GM10266 (cell line): ENCODE data around the gene WDR74.
"Not testable (repeated sequence)": the region's sequence is repeated elsewhere in the genome, so short reads cannot be mapped to it uniquely, and the experiment has no call there.

Source experiments
- DNase-seq: peaks from one replicate; pipeline ENCODE4 v3.0.0; 2012; ENCODE audit errors: extremely low spot score
- TF ChIP-seq, protein P1 (sequence below): IDR thresholded peaks from 2 replicates; pipeline ENCODE4 v1.5.1; 2012; ENCODE audit warnings: mild to moderate bottlenecking, low read depth; ENCODE audit not compliant: control insufficient read depth, insufficient read depth; ENCODE audit errors: missing control alignments

The WDR74 gene

DNA sequence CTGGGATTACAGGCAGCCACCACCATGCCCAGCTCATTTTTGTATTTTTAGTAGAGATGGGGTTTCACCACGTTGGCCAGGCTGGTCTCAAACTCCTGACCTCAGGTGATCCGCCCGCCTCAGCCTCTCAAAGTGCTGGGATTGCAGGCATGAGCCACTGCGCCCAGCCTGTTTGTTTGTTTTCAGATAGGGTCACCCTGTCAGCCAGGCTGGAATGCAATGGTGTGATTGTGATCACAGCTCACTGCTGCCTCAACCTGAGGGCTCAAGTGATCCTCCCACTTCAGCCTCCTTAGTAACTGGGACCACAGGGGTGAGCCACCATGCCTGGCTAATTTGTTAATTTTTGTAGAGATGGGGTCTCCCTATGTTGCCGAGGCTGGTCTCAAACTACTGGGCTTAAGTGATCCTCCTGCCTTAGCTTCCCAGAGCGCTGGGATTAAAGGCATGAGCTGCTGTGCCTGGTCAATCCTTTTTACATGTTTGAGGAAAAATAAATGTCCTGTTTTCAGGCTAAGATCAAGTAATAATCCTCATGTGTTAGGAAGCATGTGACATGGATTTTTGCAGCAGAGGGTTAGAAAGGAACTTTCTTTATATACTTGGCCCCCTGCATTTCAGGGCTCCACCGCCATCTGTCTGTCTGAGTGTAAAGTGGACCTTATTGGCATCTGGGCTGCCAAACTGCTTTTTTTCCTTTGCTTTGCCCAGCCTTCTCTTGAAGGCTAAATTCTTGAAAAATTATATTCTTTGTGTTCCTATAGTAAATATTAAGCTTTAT lies 36.5 kb upstream of the WDR74 start:
- no peak for DNase-seq
- TF ChIP-seq, protein P1, sequence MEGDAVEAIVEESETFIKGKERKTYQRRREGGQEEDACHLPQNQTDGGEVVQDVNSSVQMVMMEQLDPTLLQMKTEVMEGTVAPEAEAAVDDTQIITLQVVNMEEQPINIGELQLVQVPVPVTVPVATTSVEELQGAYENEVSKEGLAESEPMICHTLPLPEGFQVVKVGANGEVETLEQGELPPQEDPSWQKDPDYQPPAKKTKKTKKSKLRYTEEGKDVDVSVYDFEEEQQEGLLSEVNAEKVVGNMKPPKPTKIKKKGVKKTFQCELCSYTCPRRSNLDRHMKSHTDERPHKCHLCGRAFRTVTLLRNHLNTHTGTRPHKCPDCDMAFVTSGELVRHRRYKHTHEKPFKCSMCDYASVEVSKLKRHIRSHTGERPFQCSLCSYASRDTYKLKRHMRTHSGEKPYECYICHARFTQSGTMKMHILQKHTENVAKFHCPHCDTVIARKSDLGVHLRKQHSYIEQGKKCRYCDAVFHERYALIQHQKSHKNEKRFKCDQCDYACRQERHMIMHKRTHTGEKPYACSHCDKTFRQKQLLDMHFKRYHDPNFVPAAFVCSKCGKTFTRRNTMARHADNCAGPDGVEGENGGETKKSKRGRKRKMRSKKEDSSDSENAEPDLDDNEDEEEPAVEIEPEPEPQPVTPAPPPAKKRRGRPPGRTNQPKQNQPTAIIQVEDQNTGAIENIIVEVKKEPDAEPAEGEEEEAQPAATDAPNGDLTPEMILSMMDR, result no peak

DNA sequence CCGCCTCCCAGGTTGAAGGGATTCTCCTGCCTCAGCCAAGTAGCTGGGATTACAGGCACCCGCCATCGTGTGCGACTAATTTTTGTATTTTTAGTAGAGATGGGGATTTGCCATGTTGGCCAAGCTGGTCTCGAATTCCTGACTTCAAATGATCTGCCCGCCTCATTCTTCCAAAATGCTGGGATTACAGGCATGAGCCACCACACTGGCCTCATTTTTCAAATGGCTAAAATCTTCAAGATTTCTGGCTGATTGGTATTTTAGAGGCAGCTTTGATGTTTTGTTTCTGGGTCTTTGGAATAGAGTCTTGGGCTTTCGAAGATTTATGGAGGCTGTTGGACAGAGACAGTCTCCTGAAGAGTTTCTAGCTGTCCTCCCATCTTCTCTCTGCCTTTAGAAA lies 35.5 kb upstream of the WDR74 start:
- TF ChIP-seq, protein P1, result no peak

DNA sequence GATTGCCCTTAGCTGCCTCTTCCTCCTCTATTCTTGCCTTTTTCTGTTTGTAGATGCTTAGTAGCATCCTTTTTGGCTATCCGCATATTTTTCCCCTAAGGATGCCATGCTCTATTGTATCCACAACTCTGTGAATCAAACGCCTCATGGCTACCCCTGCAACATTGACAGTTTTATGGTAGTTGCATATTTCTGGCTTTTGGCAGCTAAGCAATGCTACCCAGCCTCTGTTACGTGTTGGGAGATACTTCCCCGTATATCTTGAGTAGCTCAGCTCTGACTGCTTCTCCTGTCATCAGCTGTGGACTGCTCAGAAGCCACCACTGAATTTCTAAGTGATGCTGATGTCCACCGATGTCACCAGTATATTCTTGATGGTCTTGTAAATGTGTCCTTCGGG lies 26.2 kb upstream of the WDR74 start:
- TF ChIP-seq, protein P1, result no peak
- no peak for DNase-seq

More for the DNA sequence above, 35.5 kb upstream of the WDR74 start:
- DNase-seq, result no peak

DNA sequence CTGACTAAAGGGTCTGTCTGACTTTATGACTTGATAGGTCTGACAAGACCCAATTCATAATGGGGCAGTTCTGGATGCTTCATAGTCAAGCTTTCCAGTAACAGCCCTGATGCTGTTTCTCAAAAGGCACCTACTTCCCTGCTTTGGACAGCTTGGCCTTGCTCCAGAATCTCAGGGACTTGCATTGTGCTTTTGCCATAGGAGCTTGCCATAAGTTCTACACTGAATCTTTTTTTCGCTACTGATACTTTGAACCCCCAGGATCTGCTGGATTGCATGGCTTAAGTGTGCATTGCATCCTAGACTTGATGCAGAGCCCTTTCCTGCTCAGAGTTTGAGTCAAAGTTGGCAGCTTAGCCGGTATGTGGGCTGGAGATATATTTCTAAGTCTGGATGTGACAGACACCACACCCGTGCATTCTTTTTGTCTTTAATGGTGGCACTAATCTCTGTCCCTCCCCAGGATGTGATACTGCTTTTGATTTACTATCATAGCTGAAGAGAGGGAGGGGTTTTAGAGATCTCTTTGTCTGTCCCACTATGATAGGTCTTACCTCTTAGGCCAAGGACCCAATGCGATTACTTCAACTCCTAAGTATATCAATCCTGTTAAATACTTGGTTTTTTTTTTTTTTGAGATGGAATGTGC lies 24.4 kb upstream of the WDR74 start:
- DNase-seq, result no peak
- TF ChIP-seq, protein P1, result no peak

DNA sequence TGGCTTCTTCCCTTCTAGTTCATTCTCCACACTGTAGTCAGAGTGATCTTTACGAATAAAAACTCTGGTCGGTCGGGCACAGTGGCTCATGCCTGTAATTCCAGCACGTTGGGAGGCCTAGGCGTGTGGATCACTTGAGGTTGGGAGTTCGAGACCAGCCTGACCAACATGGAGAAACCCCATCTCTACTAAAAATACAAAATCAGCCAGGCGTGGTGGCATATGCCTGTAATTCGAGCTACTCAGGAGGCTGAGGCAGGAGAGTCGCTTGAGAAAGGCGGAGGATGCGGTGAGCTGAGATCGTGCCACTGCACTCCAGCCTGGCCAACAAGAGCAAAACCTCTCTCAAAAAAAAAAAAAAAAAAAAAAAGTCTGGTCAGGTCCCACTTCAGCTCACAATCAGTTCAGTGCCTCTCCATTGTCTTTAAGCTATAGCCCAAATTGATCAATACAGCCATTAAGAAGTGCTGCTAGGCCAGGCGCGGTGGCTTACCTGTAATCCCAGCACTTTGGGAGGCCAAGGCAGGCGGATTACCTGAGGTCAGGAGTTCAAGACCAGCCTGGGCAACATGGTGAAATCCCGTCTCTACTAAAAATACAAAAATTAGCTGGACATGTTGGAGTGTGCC lies 22.3 kb upstream of the WDR74 start:
- not testable (repeated sequence) for DNase-seq

DNA sequence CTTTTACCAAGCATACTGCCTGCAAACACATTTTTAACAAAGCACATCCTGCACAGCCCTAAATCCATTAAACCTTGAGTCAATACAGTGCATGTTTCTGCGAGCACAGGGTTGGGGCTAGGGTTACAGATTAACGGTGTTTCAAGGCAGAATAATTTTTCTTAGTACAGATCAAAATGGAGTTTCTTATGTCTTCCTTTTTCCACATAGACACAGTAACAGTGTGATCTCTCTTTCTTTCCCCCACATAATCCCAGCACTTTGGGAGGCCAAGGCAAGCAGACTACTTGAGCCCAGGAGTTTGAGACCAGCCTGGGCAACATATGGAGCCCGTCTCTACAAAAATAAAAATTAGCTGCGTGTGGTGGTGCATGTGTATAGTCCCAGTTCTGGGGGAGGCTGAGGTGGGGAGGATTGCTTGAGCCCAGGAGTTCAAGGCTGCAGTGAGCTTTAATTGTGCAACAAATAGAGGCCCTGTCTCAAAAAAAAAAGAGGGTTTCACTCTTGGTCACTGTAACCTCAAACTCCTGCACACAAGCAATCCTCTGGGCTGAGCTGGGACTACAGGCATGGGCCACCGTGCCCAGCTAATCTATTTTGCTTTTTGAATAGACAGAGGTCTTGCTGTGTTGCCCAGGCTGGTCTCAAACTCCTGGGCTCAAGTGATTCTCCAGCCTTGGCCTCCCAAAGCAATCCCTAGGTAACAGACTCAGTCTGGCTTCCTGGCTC lies 21.6 kb upstream of the WDR74 start:
- TF ChIP-seq, protein P1, result no peak
- no peak for DNase-seq

DNA sequence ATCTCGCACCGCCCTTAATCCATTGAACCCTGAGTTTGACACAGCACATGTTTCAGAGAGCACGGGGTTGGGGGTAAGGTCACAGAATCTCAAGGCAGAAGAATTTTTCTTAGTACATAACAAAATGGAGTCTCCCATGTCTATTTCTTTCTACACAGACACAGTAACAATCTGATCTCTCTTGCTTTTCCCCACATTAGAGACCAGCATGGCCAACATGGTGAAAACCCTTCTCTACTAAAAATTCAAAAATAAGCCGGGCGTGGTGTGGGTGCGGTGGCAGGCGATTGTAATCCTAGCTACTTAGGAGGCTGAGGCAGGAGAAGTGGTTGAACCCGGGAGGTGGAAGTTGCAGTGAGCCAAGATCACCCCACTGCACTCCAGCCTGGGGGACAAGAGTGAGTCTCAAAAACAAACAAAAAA lies 19.9 kb upstream of the WDR74 start:
- not testable (repeated sequence) for DNase-seq

DNA sequence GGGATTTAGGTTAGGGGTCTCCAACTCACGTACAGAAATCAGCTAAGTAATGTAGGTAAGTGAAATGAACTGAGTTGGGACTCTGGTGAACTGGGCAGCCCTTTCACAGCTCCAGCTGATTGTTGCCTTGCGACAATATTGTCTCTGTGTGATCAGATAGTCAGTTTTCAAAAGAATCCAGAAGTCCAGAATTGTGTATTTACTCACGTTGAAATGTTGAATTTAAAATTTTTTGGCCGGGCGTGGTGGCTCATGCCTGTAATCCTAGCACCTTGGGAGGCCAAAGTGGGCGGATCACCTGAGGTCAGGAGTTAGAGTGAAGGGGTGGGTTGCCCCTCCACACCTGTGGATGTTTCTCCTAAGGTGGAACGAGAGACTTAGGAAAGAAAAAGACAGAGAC lies 18.8 kb upstream of the WDR74 start:
- TF ChIP-seq, protein P1, result no peak
- no peak for DNase-seq
